GM12878 (cell line): ENCODE results near the gene MPC2. TPM values are rescaled to one million over a fixed set of nuclear protein-coding genes. Genes with fewer than 3 reads are reported as not detected.

Experiments
- ATAC-seq: fragments of 200-7000 bp; cut with Tn5 transposase; 3 replicates; pipeline ENCODE4 v1.9.1; 2020; ENCODE audit warnings: mild to moderate bottlenecking, moderate library complexity
- BruUV-seq: library from RNA; stranded (reverse); fragments of 400-500 nt; replicated peaks from 2 replicates; lab custom pipeline; 2021; lab: Mats Ljungman, UMichigan
- CTCF ChIA-PET: fragments of 300-600 bp; sonication (Branson Sonifier 250); formaldehyde crosslinking; extraction: SDS; loops from one replicate; lab custom pipeline; 2021; ENCODE audit warnings: inconsistent platforms; lab: Yijun Ruan, JAX
- POLR2A ChIA-PET: fragments of 350-600 bp; formaldehyde crosslinking; extraction: SDS; loops from one replicate; lab custom pipeline; 2021; ENCODE audit warnings: inconsistent platforms; lab: Charles Lee
- RAD21 ChIA-PET: fragments of 300-600 bp; sonication (Branson Sonifier 250); formaldehyde crosslinking; loops from one replicate; lab custom pipeline; 2023; ENCODE audit warnings: antibody characterized with exemption; ENCODE audit not compliant: unreplicated experiment; lab: Charles Lee
- SMC1A ChIA-PET: fragments of 300-600 bp; sonication (Branson Sonifier 250); formaldehyde crosslinking; loops from one replicate; lab custom pipeline; 2023; ENCODE audit not compliant: unreplicated experiment, uncharacterized antibody; lab: Charles Lee
- DNase-seq: peaks from one replicate; pipeline ENCODE4 v3.0.0-alpha.2; 2011; ENCODE audit warnings: low read depth, low spot score
- FAIRE-seq: peaks from 3 replicates; lab custom pipeline; 2011; peaks lifted over from hg19 to GRCh38; lab: Jason Lieb, UNC
- H2AFZ ChIP-seq: 2 replicates; pipeline ENCODE4 v1.6.0; 2011; ENCODE audit warnings: low read depth, low read length, control low read depth; ENCODE audit not compliant: control insufficient read depth
- H3K27ac ChIP-seq: 2 replicates; pipeline ENCODE4 v1.5.1; 2011; ENCODE audit warnings: control low read depth; ENCODE audit not compliant: control insufficient read depth, insufficient read depth
- H3K27me3 ChIP-seq, 2 experiments: replicated peaks in 1 of 2; 2 replicates each; pipeline versions ENCODE4 v1.6.0 to v1.6.1; 2011; ENCODE audit warnings: low read length in 1 of 2; ENCODE audit not compliant: control insufficient read depth in 2 of 2, insufficient read depth in 2 of 2
- H3K36me3 ChIP-seq, 2 experiments: 2 replicates each; pipeline ENCODE4 v1.5.1; 2011; ENCODE audit warnings: low read length in 1 of 2; ENCODE audit not compliant: control insufficient read depth in 2 of 2, insufficient read depth in 2 of 2
- H3K4me1 ChIP-seq: 2 replicates; pipeline ENCODE4 v1.6.1; 2011; ENCODE audit warnings: mild to moderate bottlenecking, low read length, moderate library complexity, mixed read lengths; ENCODE audit not compliant: control insufficient read depth, insufficient read depth
- H3K4me2 ChIP-seq: 2 replicates; pipeline ENCODE4 v1.6.0; 2011; ENCODE audit warnings: control low read depth; ENCODE audit not compliant: control insufficient read depth, insufficient read depth
- H3K4me3 ChIP-seq: fragments of 200-600 bp; sonication (generic); 2 replicates; pipeline ENCODE4 v1.5.1; 2016
- H3K79me2 ChIP-seq: 2 replicates; pipeline ENCODE4 v1.6.0; 2011; ENCODE audit warnings: low read length; ENCODE audit not compliant: control insufficient read depth, insufficient read depth
- H3K9ac ChIP-seq: 2 replicates; pipeline ENCODE4 v1.8.0; 2011; ENCODE audit warnings: low read length, control low read depth, mixed read lengths; ENCODE audit not compliant: control insufficient read depth, insufficient read depth
- H3K9me3 ChIP-seq: replicated peaks from 3 replicates; pipeline ENCODE4 v1.5.1; 2011; ENCODE audit warnings: mild to moderate bottlenecking, low read length; ENCODE audit not compliant: control insufficient read depth, insufficient read depth
- H4K20me1 ChIP-seq: 2 replicates; pipeline ENCODE4 v1.6.0; 2011; ENCODE audit not compliant: control insufficient read depth, insufficient read depth
- BMI1 ChIP-seq: fragments of 450-650 bp; IDR thresholded peaks from 2 replicates; pipeline ENCODE4 v1.6.1; 2016; ENCODE audit warnings: mild to moderate bottlenecking, moderate library complexity, borderline replicate concordance
- CBX3 ChIP-seq: fragments of 200-600 bp; sonication (generic); IDR thresholded peaks from 2 replicates; pipeline ENCODE4 v1.6.1; 2016; ENCODE audit warnings: low read depth, borderline replicate concordance
- EED ChIP-seq: sonication (generic); IDR thresholded peaks from 2 replicates; pipeline ENCODE4 v1.6.1; 2016; ENCODE audit warnings: antibody characterized with exemption, low read depth
- EGR1 ChIP-seq, 2 experiments: IDR thresholded peaks; 1 replicate in 1 of 2; 2 replicates in 1 of 2; pipeline ENCODE4 v1.6.1; 2011 to 2012; ENCODE audit warnings: low read depth in 2 of 2, low read length in 2 of 2, borderline replicate concordance in 1 of 2, mild to moderate bottlenecking in 1 of 2, moderate library complexity in 1 of 2
- MLLT1 ChIP-seq: fragments of 450-650 bp; IDR thresholded peaks from 2 replicates; pipeline ENCODE4 v1.6.1; 2016; ENCODE audit warnings: mild to moderate bottlenecking
- NFXL1 ChIP-seq: fragments of 450-650 bp; IDR thresholded peaks from 2 replicates; pipeline ENCODE4 v1.6.1; 2017; ENCODE audit warnings: antibody characterized with exemption, mild to moderate bottlenecking, borderline replicate concordance
- NKRF ChIP-seq: fragments of 450-650 bp; conservative IDR thresholded peaks from 2 replicates; pipeline ENCODE4 v1.6.1; 2017; ENCODE audit warnings: mild to moderate bottlenecking, moderate library complexity
- PAX5 ChIP-seq: IDR thresholded peaks from 2 replicates; pipeline ENCODE4 v1.6.1; 2011; ENCODE audit warnings: low read depth, low read length, borderline replicate concordance
- PAX8 ChIP-seq: fragments of 450-650 bp; IDR thresholded peaks from 2 replicates; pipeline ENCODE4 v1.6.1; 2017; ENCODE audit warnings: mild to moderate bottlenecking, moderate library complexity
- PBX3 ChIP-seq: IDR thresholded peaks from 2 replicates; pipeline ENCODE4 v1.6.1; 2011; ENCODE audit warnings: mild to moderate bottlenecking, low read depth, low read length, moderate library complexity; ENCODE audit not compliant: insufficient replicate concordance
- SIX5 ChIP-seq: IDR thresholded peaks from 2 replicates; pipeline ENCODE4 v1.6.1; 2011; ENCODE audit warnings: mild to moderate bottlenecking, low read depth, low read length, moderate library complexity; ENCODE audit not compliant: severe bottlenecking
- SMC3 ChIP-seq: IDR thresholded peaks from 2 replicates; pipeline ENCODE4 v1.6.1; 2011; ENCODE audit warnings: low read length, improper control_type of control experiment, borderline replicate concordance
- SP1 ChIP-seq: IDR thresholded peaks from one replicate; pipeline ENCODE4 v1.6.1; 2011; ENCODE audit warnings: low read depth, low read length
- TCF3 ChIP-seq: IDR thresholded peaks from 2 replicates; pipeline ENCODE4 v1.6.1; 2012; ENCODE audit warnings: low read depth, mild to moderate bottlenecking, low read length, borderline replicate concordance; ENCODE audit not compliant: insufficient read depth
- ZNF592 ChIP-seq: fragments of 450-650 bp; IDR thresholded peaks from 2 replicates; pipeline ENCODE4 v1.6.1; 2017; ENCODE audit warnings: mild to moderate bottlenecking, moderate library complexity
- ZSCAN29 ChIP-seq: fragments of 450-650 bp; IDR thresholded peaks from 2 replicates; pipeline ENCODE4 v1.6.1; 2017; ENCODE audit warnings: mild to moderate bottlenecking, moderate library complexity
- WGBS: methylation state at CpG from one replicate; pipeline ENCODE4 v1.1.6; 2016; ENCODE audit warnings: low lambda C conversion rate; ENCODE audit not compliant: insufficient replicate concordance, insufficient coverage; ENCODE audit errors: missing lambda C conversion rate; 5-methylcytosine and 5-hydroxymethylcytosine counted together
- in situ Hi-C: fragments of 300-500 bp; cut with MboI; formaldehyde crosslinking; loops from 9 replicates; pipeline ENCODE4 v1.14.3; 2018; ENCODE audit warnings: mixed read lengths
- intact Hi-C: fragments of 100-400 bp; cut with micrococcal nuclease; formaldehyde crosslinking; loops from one replicate; pipeline ENCODE4 v1.14.2; 2022; ENCODE audit not compliant: unreplicated experiment
- polyA plus RNA-seq, 11 experiments: library from polyadenylated mRNA; depleted of rRNA in 4 of 11; unstranded in 6 of 11; stranded (reverse) in 5 of 11; fragments of >200 nt; fragmentation: Nextera tagmentation in 4 of 11; fragmentation: Illumina TruSeq in 1 of 11; extraction: Ambion mirVana in 4 of 11; extraction: Trizol in 1 of 11; gene quantifications; 1 replicate in 1 of 11; 2 replicates in 10 of 11; pipeline versions ENCODE4 v1.2.1 to v1.2.3, GENCODE V29; 2011 to 2016; ENCODE audit warnings: inconsistent platforms in 2 of 11, missing spikeins in 2 of 11, low read depth in 1 of 11
- total RNA-seq, 4 experiments: library from RNA; depleted of rRNA in 3 of 4; stranded (reverse); fragments of >200 nt in 3 of 4; fragmentation: Illumina TruSeq in 1 of 4; extraction: Trizol in 1 of 4; gene quantifications; 2 replicates each; pipeline versions ENCODE4 v1.2.1 to v1.2.3, GENCODE V29; 2013 to 2021

Gene MPC2
- total and polyA plus RNA-seq, 10 of the 15 experiments (the other 5 are each of a cell fraction or from before 2014, with no cell fraction given), result 22.5 to 164 (median 63.3) TPM

GRCh38 chr1:167876597-167877175 lies 60.2 kb downstream of the MPC2 start:
- Histone ChIP-seq H3K4me3 (no peak overlapping the region), H3K9me3 (no peaks in the 10 kb centered on the region), H3K27me3 (no peaks in the 10 kb centered on the region), H3K79me2 (no peaks in the 10 kb centered on the region), H3K9ac (no peak overlapping the region), H2AFZ (no peak overlapping the region), H4K20me1 (no peaks in the 10 kb centered on the region), H3K4me2 (no peak overlapping the region), H3K4me1 (no peaks in the 10 kb centered on the region), H3K27ac (no peak overlapping the region), H3K36me3 (no peaks in the 10 kb centered on the region)
- FAIRE-seq, result no peak
- no TSS peak for BruUV-seq
- ATAC-seq, result no peak
- POLR2A ChIA-PET, result no interaction called here
- RAD21 ChIA-PET, result no interaction called here
- CTCF ChIA-PET, result no interaction called here
- intact Hi-C loops (no loop called here), in situ Hi-C loops (no loop called here)
- WGBS, result 60% methylated on average over 3 of the region's 3 CpGs
- DNase-seq, result no peak
- SMC1A ChIA-PET, result interaction anchor here (0.6 kb wide), 1 partner anchor 50 kb away, joined by 3 read pairs; no protein-coding TSS in a partner anchor
- TF ChIP-seq NFXL1 (no peak), PBX3 (no peak), SP1 (no peak), SMC3 (no peak), TCF3 (no peak), PAX8 (no peak), PAX5 (no peak), CBX3 (no peak), EGR1 (IDR thresholded peaks at IDR 0.05; ENCODE audit: borderline replicate concordance in 1 of 2, low read depth in 2 of 2, low read length in 2 of 2) (no peak), EED (no peak), NKRF (no peak), BMI1 (no peak), ZSCAN29 (no peak), SIX5 (no peak), MLLT1 (no peak), ZNF592 (no peak)
